Measurements from ENCODE around the gene MSH5.
"Not testable (repeated sequence)": the region's sequence is repeated elsewhere in the genome, so short reads cannot be mapped to it uniquely, and the experiment has no call there.

The MSH5 gene

DNA sequence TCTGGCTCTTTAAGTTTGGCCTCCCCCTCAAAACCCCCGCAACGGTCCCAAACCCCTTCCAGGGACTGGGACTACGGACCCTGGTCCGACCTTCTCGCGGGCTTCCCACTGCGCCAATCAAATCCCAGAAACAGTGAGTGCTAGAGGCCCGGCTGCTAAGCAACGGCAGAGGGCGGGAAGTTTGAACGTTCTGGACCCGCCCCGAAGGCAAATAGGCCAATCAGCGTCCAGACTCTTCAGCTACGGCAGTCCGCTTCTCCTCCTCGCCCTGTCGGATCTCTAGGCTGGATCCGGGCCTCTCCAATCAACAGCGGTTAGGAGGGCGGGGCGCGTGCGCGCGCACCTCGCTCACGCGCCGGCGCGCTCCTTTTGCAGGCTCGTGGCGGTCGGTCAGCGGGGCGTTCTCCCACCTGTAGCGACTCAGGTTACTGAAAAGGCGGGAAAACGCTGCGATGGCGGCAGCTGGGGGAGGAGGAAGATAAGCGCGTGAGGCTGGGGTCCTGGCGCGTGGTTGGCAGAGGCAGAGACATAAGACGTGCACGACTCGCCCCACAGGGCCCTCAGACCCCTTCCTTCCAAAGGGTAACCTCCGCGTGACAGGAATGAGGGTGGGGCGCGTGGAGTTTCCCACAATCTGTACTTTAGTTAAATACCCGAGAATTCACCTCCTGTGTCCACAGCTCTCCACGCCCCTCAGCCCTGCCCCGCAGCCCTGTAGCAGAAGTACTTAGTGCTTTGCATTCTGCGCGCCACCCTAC, at the start of gene MSH5:
Gene MSH5 (plus strand): TSS at position 367 of the 758 bp plus-strand sequence. CDS start 462 bp downstream, outside the sequence.
- peak; percentile 96 for FAIRE-seq

- no peak for FAIRE-seq
Measured at GRCh38 chr6:31690231-31691077, 49.4 kb upstream of the MSH5 start.

DNA sequence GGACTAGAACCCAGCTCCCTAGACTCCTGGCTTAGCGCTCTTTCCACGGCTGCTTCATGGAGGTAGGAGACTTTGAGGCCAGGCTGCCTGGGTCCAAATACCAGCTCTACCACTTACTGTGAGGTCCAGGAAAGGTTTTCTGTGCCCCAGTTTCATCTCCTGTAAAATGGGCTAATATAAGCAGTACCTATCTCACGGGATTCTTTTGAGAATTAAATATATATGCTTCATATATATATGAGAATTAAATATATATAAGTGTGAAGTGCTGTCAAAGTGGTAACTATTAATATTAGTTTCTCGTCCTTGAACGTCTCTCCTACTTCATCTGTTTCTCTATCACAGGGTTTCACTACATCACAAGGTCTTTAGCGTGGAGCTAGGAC, 48.7 kb upstream of the MSH5 start:
- no peak for FAIRE-seq

DNA sequence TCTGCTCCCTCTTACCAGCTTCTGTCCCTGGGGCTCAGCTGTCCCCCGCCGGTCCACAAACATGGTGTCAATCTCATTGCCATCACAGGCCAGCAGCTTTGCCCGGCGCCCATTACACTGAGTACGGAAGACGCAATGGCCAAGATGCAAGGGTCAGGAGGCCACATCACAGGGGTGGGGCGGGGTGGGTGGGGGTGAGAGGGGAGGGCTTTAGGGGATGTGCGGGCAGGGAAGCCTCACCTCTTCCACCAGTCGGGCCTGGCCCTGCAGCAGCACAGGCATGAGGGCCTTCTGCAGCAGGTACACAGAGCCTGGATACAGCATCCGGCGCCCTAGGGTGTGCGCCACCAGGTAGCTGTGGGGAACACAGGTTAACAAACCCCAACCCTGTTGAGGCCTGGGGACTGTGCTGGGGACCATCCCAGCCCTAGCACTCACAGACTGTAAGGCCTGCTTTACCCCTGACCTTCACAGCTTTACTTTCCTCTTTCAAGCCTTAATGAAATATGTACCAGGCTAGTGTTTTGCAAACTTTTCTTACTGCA, 48.2 kb upstream of the MSH5 start:
- no peak for FAIRE-seq

DNA sequence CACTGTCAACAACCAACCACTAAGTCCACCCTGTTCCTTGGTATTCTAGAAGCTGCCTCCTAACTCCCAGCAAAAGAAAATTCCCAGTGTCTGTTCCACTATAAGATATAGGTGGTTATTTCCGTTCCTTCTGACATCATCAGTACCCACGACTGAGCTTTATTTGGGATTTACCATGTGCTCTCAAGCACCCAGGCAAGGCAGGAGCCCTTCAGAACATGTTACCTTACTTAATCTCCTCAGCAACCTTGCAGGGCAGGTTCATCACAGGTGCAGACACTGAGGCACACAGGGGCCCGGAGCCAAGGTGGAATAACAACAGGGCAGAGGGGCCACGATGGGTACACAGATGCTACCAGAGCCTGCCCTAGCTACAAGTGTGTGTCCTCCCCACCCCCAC, 47.5 kb upstream of the MSH5 start:
- no peak for FAIRE-seq

- no peak for FAIRE-seq
Measured at GRCh38 chr6:31692886-31693285, 46.9 kb upstream of the MSH5 start.

DNA sequence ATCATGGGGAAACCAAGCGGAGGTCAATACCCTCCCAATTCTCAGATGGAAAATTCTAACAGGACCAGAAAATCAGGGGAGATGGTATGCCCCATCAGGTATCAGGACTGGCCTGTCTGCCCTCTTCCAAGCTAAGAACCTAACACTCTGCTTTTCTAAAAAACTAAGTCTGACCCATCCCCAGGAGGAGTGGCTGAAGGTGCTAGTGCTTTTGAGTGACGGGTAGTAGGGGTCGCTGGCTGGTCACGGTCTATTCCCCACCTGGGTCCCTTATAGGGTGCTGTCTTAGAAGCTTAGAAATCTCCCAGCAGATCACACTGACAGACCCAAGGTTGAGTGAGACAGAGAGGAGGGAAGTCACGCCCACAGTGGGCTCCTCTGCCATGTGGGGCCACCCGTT, 46.3 kb upstream of the MSH5 start:
- FAIRE-seq: no peak

DNA sequence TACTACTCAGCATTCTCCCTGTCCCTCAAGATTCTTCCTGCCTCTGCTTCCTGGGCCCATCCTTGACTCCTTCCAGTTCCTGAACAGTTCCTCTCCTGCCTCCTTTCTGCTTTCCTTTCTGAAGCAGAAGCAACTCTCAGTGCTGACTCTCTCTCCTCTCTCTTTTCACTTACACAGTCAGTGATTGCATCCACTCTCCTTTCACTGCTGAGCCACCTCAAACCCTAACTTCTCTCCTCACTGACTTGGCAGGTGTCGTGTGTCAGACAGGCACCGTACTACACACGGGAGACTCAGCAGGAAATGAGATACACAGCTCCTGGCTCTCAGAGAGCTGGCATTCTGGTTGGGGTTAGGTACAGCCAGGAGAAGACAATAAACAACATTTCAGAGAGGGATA, 42.2 kb upstream of the MSH5 start:
- no peak for FAIRE-seq

DNA sequence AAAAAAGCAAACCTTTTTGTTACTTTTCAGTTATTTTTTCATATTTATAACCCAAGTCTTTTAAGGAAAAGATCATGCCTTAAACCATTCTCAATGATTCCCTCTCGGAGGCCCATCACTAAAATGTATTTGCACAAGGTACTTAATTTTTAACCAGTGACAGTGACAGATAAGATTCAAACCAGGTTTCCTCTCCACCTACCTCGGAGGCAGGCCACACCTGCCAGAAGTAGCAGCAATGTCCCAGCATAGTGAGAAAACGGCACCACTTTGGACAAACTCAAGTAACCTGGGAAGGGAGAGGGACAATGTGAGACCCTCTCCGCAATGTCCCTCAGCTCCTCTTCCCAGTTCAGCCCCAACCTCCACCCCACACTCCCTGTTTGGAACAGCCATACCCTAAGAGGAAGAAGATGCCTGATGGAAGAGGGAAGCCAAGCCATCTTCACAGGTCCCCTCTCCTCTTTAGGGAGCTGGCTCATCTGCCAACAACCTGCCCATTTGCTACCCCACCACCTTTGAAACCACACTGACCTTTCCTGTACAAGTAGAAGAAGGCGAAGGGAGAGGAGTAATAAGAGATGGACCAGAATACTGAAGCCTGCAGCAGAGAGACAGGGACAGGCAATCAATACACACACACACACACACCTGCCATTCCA, 38.9 kb upstream of the MSH5 start:
- FAIRE-seq: no peak

DNA sequence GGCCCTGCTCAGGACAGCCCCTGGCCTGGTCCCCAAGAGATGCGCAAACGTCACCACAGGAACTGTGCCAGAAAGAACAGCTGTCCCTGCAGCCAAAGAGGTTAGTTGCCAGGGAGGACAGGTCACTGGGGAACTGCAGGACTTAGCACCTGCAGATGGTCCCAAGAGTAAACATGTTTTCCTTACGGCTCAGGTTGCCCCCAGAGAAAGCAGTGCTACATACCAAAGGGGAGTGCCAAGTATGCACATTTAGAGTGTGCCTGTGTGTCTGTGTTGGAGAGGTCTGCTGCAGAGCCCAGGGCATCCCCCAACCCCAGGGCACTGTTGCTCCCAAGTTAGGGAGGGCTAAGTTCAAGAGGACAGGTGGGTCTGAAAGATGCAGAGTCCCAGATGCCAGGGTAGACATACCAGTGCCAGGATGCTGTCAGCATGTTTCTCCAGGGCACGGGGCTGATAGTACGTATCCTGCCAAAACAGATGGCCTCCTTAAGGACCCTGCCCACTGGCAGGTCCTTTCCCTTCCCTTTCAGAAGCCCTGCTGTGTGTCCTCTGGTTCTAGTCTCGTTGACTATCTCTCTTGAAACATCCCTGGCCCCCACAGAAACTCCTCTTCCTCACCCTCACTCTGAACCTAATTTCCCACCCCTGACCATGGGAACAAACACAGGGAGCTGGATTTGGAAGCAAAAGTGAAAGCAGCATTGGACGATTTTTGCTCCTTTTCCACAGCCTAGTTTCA, 38.0 kb upstream of the MSH5 start:
- FAIRE-seq: no peak

DNA sequence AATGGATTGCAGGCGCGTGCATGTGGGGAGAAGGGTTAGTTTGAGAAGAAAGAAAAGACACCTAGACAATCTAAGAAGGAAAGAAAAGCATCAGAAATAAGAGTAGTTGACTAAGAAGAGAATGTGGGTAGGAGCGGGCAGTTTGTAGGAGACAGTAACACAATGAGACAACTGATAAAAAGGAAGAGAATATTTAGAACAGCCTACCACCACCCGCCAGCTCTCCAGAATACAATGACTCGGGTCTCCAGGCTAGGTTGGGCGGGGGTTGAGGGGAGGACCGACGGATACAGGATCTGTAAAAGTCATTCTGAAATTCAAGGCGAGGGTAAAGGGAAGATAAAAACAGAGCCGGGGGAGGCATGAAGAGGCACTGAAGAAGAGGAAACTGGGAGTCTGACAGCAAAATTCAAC, 37.4 kb upstream of the MSH5 start:
- no peak for FAIRE-seq

GRCh38 chr6:31702819-31703716, 36.7 kb upstream of the MSH5 start, which contains the start of gene ABHD16A:
TSS of gene ABHD16A (minus strand) at chr6:31703324. CDS start at chr6:31703281, 43 bp downstream.
- peak; percentile 90 for FAIRE-seq

- FAIRE-seq: no peak
Measured at GRCh38 chr6:31705931-31706330, 33.9 kb upstream of the MSH5 start.

- no peak for FAIRE-seq
Measured at GRCh38 chr6:31706599-31706998, 33.2 kb upstream of the MSH5 start, which contains the start of gene LY6G6F. TSS of gene LY6G6F (plus strand) at chr6:31706866. CDS start at chr6:31706907, 41 bp downstream.

DNA sequence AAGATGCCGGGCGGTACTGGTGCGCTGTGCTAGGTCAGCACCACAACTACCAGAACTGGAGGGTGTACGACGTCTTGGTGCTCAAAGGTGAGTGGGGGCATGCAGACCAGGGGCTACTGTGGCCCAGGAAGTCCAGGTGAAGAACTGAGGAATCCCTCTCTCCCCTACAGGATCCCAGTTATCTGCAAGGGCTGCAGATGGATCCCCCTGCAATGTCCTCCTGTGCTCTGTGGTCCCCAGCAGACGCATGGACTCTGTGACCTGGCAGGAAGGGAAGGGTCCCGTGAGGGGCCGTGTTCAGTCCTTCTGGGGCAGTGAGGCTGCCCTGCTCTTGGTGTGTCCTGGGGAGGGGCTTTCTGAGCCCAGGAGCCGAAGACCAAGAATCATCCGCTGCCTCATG, 32.1 kb upstream of the MSH5 start:
- no peak for FAIRE-seq

DNA sequence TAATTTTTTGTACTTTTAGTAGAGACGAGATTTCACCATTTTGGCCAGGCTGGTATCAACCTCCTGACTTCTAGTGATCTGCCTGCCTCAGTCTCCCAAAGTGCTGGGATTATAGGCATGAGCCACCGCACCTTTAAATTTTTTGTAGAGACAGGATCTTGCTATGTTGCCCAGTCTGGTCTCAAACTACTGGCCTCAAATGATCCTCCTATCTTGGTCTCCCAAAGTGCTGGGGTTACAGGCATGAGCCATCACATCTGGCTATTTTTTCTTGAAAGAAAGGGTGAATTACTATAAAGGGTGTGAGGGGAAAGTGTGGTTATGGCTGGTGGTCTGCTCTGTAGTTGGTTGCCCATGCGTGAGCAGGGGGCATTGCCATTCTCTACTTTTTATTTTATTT, 31.6 kb upstream of the MSH5 start:
- no peak for FAIRE-seq

DNA sequence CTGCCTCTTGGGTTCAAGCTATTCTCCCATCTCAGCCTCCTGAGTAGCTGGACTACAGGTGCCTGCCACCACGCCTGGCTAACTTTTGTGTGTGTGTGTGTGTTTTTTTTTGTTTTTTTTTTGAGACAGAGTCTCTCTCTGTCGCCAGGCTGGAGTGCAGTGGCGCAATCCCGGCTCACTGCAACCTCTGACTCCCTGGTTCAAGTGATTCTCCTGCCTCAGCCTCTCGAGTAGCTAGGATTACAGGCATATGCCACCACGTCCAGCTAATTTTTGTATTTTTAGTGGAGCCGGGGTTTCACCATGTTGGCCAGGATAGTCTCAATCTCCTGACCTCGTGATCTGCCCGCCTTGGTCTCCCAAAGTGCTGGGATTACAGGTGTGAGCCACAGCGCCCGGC, 30.6 kb upstream of the MSH5 start:
- FAIRE-seq: not testable (repeated sequence)

DNA sequence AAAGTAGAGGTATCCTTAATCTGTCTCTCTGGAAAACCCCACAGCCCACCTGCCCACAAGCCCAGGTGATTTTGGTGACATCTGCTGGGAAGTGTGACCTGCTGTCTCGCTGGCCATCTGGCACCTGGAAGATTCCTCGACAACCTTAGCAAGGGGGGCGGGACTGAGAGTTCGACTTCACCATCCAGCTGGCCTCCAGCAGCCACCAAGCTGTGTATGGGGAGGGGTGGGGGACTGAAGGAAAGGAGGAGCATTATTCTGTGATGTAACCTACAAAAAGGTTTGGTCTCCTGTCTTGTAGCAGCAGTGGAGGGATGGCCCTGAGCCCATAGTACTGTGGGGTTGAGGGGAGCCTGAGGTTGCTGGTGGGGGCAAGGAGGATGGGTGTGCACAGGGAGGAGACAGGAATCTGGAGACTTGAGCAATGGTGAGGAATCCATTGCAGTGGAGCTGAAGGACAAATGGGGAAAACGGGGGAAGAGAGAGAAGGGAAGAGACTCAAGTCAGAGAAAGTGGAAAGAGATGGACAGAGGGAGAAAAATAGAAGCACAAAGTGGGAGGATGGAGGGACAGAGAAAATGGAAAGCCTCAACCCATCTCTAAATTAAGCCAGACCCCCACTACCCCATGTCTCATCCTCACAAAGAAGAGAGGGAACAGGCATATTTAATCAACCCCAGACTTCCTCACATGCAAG, 29.1 kb upstream of the MSH5 start:
- FAIRE-seq: no peak

- no peak for FAIRE-seq
Measured at GRCh38 chr6:31711233-31711632, 28.6 kb upstream of the MSH5 start.

GRCh38 chr6:31712296-31712695, 27.5 kb upstream of the MSH5 start:
- FAIRE-seq: no peak

GRCh38 chr6:31713465-31713864, 26.3 kb upstream of the MSH5 start:
- FAIRE-seq: no peak
